B cell (primary cell): ENCODE measurements around the gene SLC15A5. TPM values are rescaled to one million over a fixed set of nuclear protein-coding genes. Genes with fewer than 3 reads are reported as not detected.

Experiments used
- ATAC-seq: fragments of 200-7000 bp; cut with Tn5 transposase; one replicate; pipeline ENCODE4 v1.10.0; 2021; ENCODE audit warnings: low read depth, mild to moderate bottlenecking, moderate number of reproducible peaks, moderate library complexity
- CTCF ChIA-PET: fragments of 350-600 bp; sonication (Branson Sonifier 250); formaldehyde crosslinking; loops from one replicate; lab custom pipeline; 2021; ENCODE audit warnings: antibody characterized with exemption, inconsistent platforms; lab: Charles Lee
- POLR2A ChIA-PET: fragments of 350-600 bp; sonication (Branson Sonifier 250); formaldehyde crosslinking; loops from one replicate; lab custom pipeline; 2021; ENCODE audit warnings: antibody characterized with exemption; lab: Charles Lee
- DNase-seq: peaks from one replicate; pipeline ENCODE4 v3.0.0; 2013
- H2AFZ ChIP-seq: 2 replicates; pipeline ENCODE4 v1.6.1; 2012; ENCODE audit warnings: mild to moderate bottlenecking, low read depth, low read length; ENCODE audit not compliant: insufficient read depth, poor library complexity, severe bottlenecking
- H3K27ac ChIP-seq, 2 donors: 1 replicate in 1 of 2; 2 replicates in 1 of 2; pipeline ENCODE4 v1.5.1; 2012 to 2013; ENCODE audit warnings: low read length in 2 of 2, mild to moderate bottlenecking in 2 of 2, moderate library complexity in 1 of 2
- H3K27me3 ChIP-seq, 4 experiments: fragments of 200-600 bp in 1 of 4; sonication (generic) in 1 of 4; replicated peaks in 1 of 4; 1 replicate in 2 of 4; 2 replicates in 2 of 4; pipeline versions ENCODE4 v1.6.1 to v1.7.0; 2013 to 2016; ENCODE audit warnings: low read length in 3 of 4, mild to moderate bottlenecking in 2 of 4, mixed read lengths in 1 of 4, moderate library complexity in 1 of 4; ENCODE audit not compliant: insufficient read depth in 4 of 4, control insufficient read depth in 3 of 4; ENCODE audit errors: control extremely low read depth in 1 of 4
- H3K36me3 ChIP-seq, 2 experiments: replicated peaks in 1 of 2; 1 replicate in 1 of 2; 2 replicates in 1 of 2; pipeline versions ENCODE4 v1.6.1 to v1.7.1; 2013; ENCODE audit warnings: low read length in 1 of 2; ENCODE audit not compliant: insufficient read depth in 2 of 2, control insufficient read depth in 1 of 2; ENCODE audit errors: control extremely low read depth in 1 of 2, extremely low read depth in 1 of 2
- H3K4me1 ChIP-seq, 2 donors: fragments of 200-600 bp in 1 of 2; sonication (generic) in 1 of 2; 1 replicate in 1 of 2; 2 replicates in 1 of 2; pipeline versions ENCODE4 v1.5.1 to v1.6.1; 2013 to 2017; ENCODE audit warnings: low read length in 2 of 2; ENCODE audit not compliant: control insufficient read depth in 2 of 2, insufficient read depth in 2 of 2
- H3K4me2 ChIP-seq: replicated peaks from 2 replicates; pipeline ENCODE3; 2012; ENCODE audit warnings: mild to moderate bottlenecking, low read depth, low read length; ENCODE audit not compliant: poor library complexity, severe bottlenecking
- H3K4me3 ChIP-seq, 5 experiments: fragments of 200-600 bp in 1 of 5; sonication (generic) in 1 of 5; 1 replicate in 3 of 5; 2 replicates in 2 of 5; pipeline versions ENCODE4 v1.5.1 to v1.7.0; 2011 to 2016; ENCODE audit warnings: low read length in 4 of 5, mild to moderate bottlenecking in 4 of 5, low read depth in 2 of 5, control low read depth in 1 of 5, moderate library complexity in 1 of 5; ENCODE audit not compliant: insufficient read depth in 1 of 5; ENCODE audit errors: control extremely low read depth in 1 of 5, extremely low read depth in 1 of 5
- H3K79me2 ChIP-seq: fragments of 200-600 bp; sonication (generic); one replicate; pipeline ENCODE4 v1.6.0; 2016; ENCODE audit warnings: low read length; ENCODE audit not compliant: control insufficient read depth, insufficient read depth
- H3K9ac ChIP-seq: fragments of 200-600 bp; sonication (generic); 2 replicates; pipeline ENCODE4 v1.6.1; 2017; ENCODE audit warnings: mild to moderate bottlenecking, low read length, moderate library complexity
- H3K9me3 ChIP-seq, 3 donors: one replicate each; pipeline versions ENCODE4 v1.6.1 to v1.7.1; 2013; ENCODE audit warnings: low read length in 2 of 3; ENCODE audit not compliant: control insufficient read depth in 2 of 3, insufficient read depth in 1 of 3; ENCODE audit errors: control extremely low read depth in 1 of 3
- H4K20me1 ChIP-seq: 2 replicates; pipeline ENCODE4 v1.6.0; 2012; ENCODE audit warnings: mild to moderate bottlenecking, low read length; ENCODE audit not compliant: insufficient read depth, control insufficient read depth, poor library complexity, severe bottlenecking
- H3K27ac Mint-ChIP-seq: one replicate; pipeline ENCODE4 v1.8.0; 2021; ENCODE audit warnings: mixed read lengths
- H3K27me3 Mint-ChIP-seq: one replicate; pipeline ENCODE4 v1.8.0; 2021; ENCODE audit warnings: mixed read lengths
- H3K4me1 Mint-ChIP-seq: one replicate; pipeline ENCODE4 v1.8.0; 2021; ENCODE audit warnings: mixed read lengths
- H3K4me3 Mint-ChIP-seq: one replicate; pipeline ENCODE4 v1.8.0; 2021; ENCODE audit warnings: mixed read lengths
- H3K9me3 Mint-ChIP-seq: one replicate; pipeline ENCODE4 v1.8.0; 2022; ENCODE audit warnings: mixed read lengths; ENCODE audit not compliant: insufficient read depth
- CTCF ChIP-seq: fragments of 200-600 bp; IDR thresholded peaks from one replicate; pipeline ENCODE4 v1.8.0; 2022; ENCODE audit warnings: antibody characterized with exemption, mild to moderate bottlenecking
- EZH2 ChIP-seq: IDR thresholded peaks from 2 replicates; pipeline ENCODE4 v1.6.1; 2012; ENCODE audit warnings: borderline replicate concordance, low read depth, mild to moderate bottlenecking, moderate library complexity, low read length; ENCODE audit not compliant: insufficient read depth, poor library complexity, severe bottlenecking
- WGBS: methylation state at CpG from one replicate; pipeline ENCODE4 v1.1.5; 2013; ENCODE audit warnings: missing lambda C conversion rate; ENCODE audit not compliant: insufficient coverage; 5-methylcytosine and 5-hydroxymethylcytosine counted together
- intact Hi-C: fragments of 100-400 bp; cut with micrococcal nuclease; formaldehyde crosslinking; loops from one replicate; pipeline ENCODE4 v1.10.0; 2022
- polyA plus RNA-seq: library from polyadenylated mRNA; depleted of rRNA; stranded (reverse); fragments of >200 nt; gene quantifications from 2 replicates; pipeline ENCODE4 v1.2.3, GENCODE V29; 2012
- total RNA-seq, 2 donors: library from RNA; stranded (reverse); fragments of 120-200 nt in 1 of 2; gene quantifications; 1 replicate in 1 of 2; 2 replicates in 1 of 2; pipeline versions ENCODE4 v1.2.3 to v1.2.4, GENCODE V29; 2013 to 2022

The SLC15A5 gene
- total and polyA plus RNA-seq, 2 donors (not counting 1 experiment from before 2014, with no cell fraction given): not detected

DNA sequence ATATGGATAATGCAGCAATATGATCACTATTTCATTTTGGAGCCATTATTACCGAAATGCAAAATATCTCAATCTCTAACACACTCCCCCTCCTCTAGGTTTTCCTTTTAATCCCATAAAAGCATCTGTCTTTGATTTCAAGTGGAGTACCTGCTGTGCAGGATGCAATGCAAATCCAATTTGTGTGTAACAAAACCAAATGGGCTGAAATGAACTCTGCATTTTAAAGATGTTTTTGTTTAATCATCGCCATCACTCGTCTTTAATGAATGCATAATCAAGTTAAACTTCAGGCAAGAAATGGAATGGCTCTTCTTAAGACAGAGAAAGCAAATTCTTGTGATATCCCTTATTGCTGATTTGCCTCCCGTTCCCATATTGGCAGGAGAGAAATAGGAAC lies 114.3 kb downstream of the SLC15A5 start:
- Mint-ChIP-seq H3K4me3 (no peak overlapping the region), H3K4me1 (no peaks in the 10 kb centered on the region), H3K27ac (no peak overlapping the region), H3K9me3 (no peaks in the 10 kb centered on the region), H3K27me3 (no peaks in the 10 kb centered on the region)
- WGBS: 83% methylated on average over 2 of the region's 4 CpGs
- intact Hi-C loops: no loop called here
- no peak overlapping the region for H3K9ac ChIP-seq
- no peak overlapping the region for H3K4me3 ChIP-seq
- H3K9me3 ChIP-seq: no peaks in the 10 kb centered on the region
- DNase-seq: no peak
- no peak overlapping the region for H2AFZ ChIP-seq
- ChIA-PET POLR2A (no interaction called here), CTCF (no interaction called here)
- no peak overlapping the region for H3K27ac ChIP-seq
- H3K27me3 ChIP-seq: no peaks in the 10 kb centered on the region
- no peak for TF ChIP-seq EZH2
- TF ChIP-seq CTCF: no peak
- H3K4me1 ChIP-seq: no peaks in the 10 kb centered on the region
- no peaks in the 10 kb centered on the region for H3K79me2 ChIP-seq
- no peaks in the 10 kb centered on the region for H4K20me1 ChIP-seq
- no peak for ATAC-seq
- H3K36me3 ChIP-seq: no peaks in the 10 kb centered on the region
- no peak overlapping the region for H3K4me2 ChIP-seq

- no peak for TF ChIP-seq EZH2
- no peak for TF ChIP-seq CTCF
Measured at GRCh38 chr12:16159571-16159970, 117.9 kb downstream of the SLC15A5 start.

More at GRCh38 chr12:16159571-16159970, 117.9 kb downstream of the SLC15A5 start:
- CTCF ChIA-PET: no interaction called here
- no peaks in the 10 kb centered on the region for H3K4me1 ChIP-seq
- no peaks in the 10 kb centered on the region for H3K27me3 ChIP-seq
- Mint-ChIP-seq H3K27me3 (no peaks in the 10 kb centered on the region), H3K4me3 (no peak overlapping the region), H3K27ac (no peak overlapping the region), H3K9me3 (no peaks in the 10 kb centered on the region), H3K4me1 (no peaks in the 10 kb centered on the region)
- no peak overlapping the region for H2AFZ ChIP-seq
- no peak for ATAC-seq
- H3K36me3 ChIP-seq: no peaks in the 10 kb centered on the region
- H4K20me1 ChIP-seq: no peaks in the 10 kb centered on the region
- no peaks in the 10 kb centered on the region for H3K9me3 ChIP-seq
- H3K79me2 ChIP-seq: no peaks in the 10 kb centered on the region
- POLR2A ChIA-PET: no interaction called here
- intact Hi-C loops: no loop called here
- WGBS: no CpG with 5 or more reads among the region's 1 CpG
- H3K4me3 ChIP-seq: no peak overlapping the region
- no peak overlapping the region for H3K9ac ChIP-seq
- no peak overlapping the region for H3K4me2 ChIP-seq
- H3K27ac ChIP-seq: no peak overlapping the region
- DNase-seq: no peak
